Karpas-422 (cell line): ENCODE data around the gene MAVS. TPM values are rescaled to one million over a fixed set of nuclear protein-coding genes. Genes with fewer than 3 reads are reported as not detected.
"Not testable (repeated sequence)": the region's sequence is repeated elsewhere in the genome, so short reads cannot be mapped to it uniquely, and the experiment has no call there.

Experiments
- DNase-seq: peaks from one replicate; pipeline ENCODE4 v3.0.0-alpha.2; 2015
- H2AFZ ChIP-seq: fragments of 200-600 bp; sonication (generic); 2 replicates; pipeline ENCODE4 v1.6.1; 2014; ENCODE audit warnings: antibody characterized with exemption, low read length, mixed read lengths
- H3K27ac ChIP-seq: fragments of 200-600 bp; sonication (generic); 2 replicates; pipeline ENCODE4 v1.5.1; 2014; ENCODE audit warnings: mild to moderate bottlenecking, low read length, moderate library complexity
- H3K27me3 ChIP-seq: fragments of 200-600 bp; sonication (generic); 2 replicates; pipeline ENCODE4 v1.6.1; 2014; ENCODE audit warnings: low read length, mixed read lengths
- H3K36me3 ChIP-seq: fragments of 200-600 bp; sonication (generic); 2 replicates; pipeline ENCODE4 v1.6.1; 2014; ENCODE audit warnings: low read length, mixed read lengths; ENCODE audit not compliant: insufficient read depth
- H3K4me1 ChIP-seq: fragments of 200-600 bp; sonication (generic); 2 replicates; pipeline ENCODE4 v1.6.1; 2014; ENCODE audit warnings: mild to moderate bottlenecking, low read length, mixed read lengths
- H3K4me2 ChIP-seq: fragments of 200-600 bp; sonication (generic); 2 replicates; pipeline ENCODE4 v1.6.1; 2014; ENCODE audit warnings: low read length, low read depth, mild to moderate bottlenecking; ENCODE audit not compliant: poor library complexity, severe bottlenecking
- H3K4me3 ChIP-seq: fragments of 200-600 bp; sonication (generic); 2 replicates; pipeline ENCODE4 v1.5.1; 2014; ENCODE audit warnings: mild to moderate bottlenecking, antibody characterized with exemption, low read length, mixed read lengths
- H3K79me2 ChIP-seq: fragments of 200-600 bp; sonication (generic); 2 replicates; pipeline ENCODE4 v1.6.1; 2014; ENCODE audit warnings: mild to moderate bottlenecking, low read length, mixed read lengths
- H3K9ac ChIP-seq: fragments of 200-600 bp; sonication (generic); 2 replicates; pipeline ENCODE4 v1.6.0; 2014; ENCODE audit warnings: low read length
- H3K9me2 ChIP-seq: fragments of 200-600 bp; sonication (generic), shearing (Covaris generic); replicated peaks from 2 replicates; pipeline ENCODE4 v1.6.0; 2014; ENCODE audit warnings: mild to moderate bottlenecking, low read length, moderate library complexity; ENCODE audit not compliant: insufficient read depth
- H3K9me3 ChIP-seq: fragments of 300-700, 200-600 bp; sonication (generic); 2 replicates; pipeline ENCODE4 v1.6.1; 2014; ENCODE audit warnings: low read length, mixed read lengths
- H4K20me1 ChIP-seq: fragments of 200-600 bp; sonication (generic); 2 replicates; pipeline ENCODE4 v1.6.1; 2014; ENCODE audit warnings: mild to moderate bottlenecking, antibody characterized with exemption, low read length, low read depth; ENCODE audit not compliant: insufficient read depth
- total RNA-seq: library from RNA; depleted of rRNA; stranded (reverse); fragments of >200 nt; shearing (Covaris generic); gene quantifications from 2 replicates; pipeline ENCODE4 v1.2.3, GENCODE V29; 2014; ENCODE audit warnings: low replicate concordance

The MAVS gene
- total RNA-seq, 1 experiment from 2014 or later, result 18.4 TPM

DNA sequence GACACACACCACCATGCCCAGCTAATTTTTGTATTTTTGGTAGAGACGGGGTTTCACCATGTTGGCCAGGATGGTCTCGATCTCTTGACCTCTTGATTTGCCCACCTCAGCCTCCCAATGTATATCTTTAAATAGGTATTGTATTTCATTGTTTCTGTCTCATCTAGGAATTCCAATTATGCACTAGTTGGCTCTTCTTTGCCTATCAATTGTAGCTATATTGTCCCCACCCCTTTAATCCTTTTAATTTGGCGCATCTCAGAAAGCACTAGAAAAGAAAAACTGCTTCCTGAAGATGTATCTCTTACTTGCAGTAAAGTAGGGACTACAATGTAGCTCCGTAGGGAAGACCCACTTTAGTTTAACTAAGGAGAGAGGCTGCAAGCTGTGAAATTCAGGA is 10.5 kb upstream of the MAVS start:
- Histone ChIP-seq H4K20me1 (no peaks in the 10 kb centered on the region), H3K9me2 (no peaks in the 10 kb centered on the region), H3K4me3 (no peak overlapping the region), H3K9me3 (no peaks in the 10 kb centered on the region), H3K79me2 (no peaks in the 10 kb centered on the region), H3K27ac (no peak overlapping the region), H3K27me3 (no peaks in the 10 kb centered on the region), H3K9ac (no peak overlapping the region), H2AFZ (no peak overlapping the region), H3K4me1 (no peaks in the 10 kb centered on the region), H3K4me2 (no peak overlapping the region), H3K36me3 (no peaks in the 10 kb centered on the region)
- DNase-seq, result no peak

DNA sequence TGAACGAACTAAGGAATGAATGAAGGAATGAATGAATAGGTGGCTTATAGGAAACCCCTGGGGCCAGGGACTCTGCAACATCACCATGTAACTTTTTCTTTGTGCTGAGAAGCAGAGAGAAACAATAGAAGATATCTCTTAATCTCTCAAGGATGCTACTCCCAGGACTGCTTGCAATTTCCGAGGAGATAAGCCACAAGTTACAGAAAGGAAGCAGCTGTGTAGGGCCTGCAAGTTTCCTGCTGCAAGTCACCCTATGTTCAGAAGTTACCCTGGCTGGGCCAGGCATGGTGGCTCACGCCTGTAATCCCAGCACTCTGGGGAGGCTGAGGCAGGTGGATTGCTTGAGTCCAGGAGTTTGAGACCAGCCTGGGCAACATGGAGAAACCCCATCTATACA is 7.3 kb upstream of the MAVS start:
- no peak overlapping the region for H3K9ac ChIP-seq

DNA sequence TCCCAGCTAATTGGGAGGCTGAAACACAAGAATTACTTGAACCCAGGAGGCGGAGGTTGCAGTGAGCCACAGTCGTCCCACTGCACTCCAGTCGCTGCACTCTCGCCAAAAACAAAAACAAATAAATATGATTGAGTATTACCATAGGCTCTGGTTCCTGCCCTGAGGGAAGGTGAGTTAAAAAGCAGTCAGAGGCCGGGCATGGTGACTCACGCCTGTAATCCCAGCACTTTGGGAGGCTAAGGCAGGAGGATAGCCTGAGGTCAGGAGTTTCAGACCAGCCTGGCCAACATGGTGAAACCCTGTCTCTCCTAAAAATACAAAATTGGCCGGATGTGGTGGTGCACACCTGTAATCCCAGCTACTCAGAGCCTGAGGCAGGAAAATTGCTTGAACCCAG is 6.4 kb upstream of the MAVS start:
- not testable (repeated sequence) for H4K20me1 ChIP-seq, H3K27ac ChIP-seq, DNase-seq, H3K4me3 ChIP-seq, H2AFZ ChIP-seq, H3K4me2 ChIP-seq, H3K9me3 ChIP-seq, H3K79me2 ChIP-seq, H3K36me3 ChIP-seq, H3K9ac ChIP-seq, H3K4me1 ChIP-seq, H3K27me3 ChIP-seq, H3K9me2 ChIP-seq

More for the DNA sequence above, 7.3 kb upstream of the MAVS start:
- H3K9me2 ChIP-seq, result no peaks in the 10 kb centered on the region
- H4K20me1 ChIP-seq, result no peaks in the 10 kb centered on the region
- no peak overlapping the region for H3K4me3 ChIP-seq
- H2AFZ ChIP-seq, result no peak overlapping the region
- no peak for DNase-seq
- no peak overlapping the region for H3K27ac ChIP-seq
- H3K27me3 ChIP-seq, result no peaks in the 10 kb centered on the region
- H3K79me2 ChIP-seq, result no peaks in the 10 kb centered on the region
- no peak overlapping the region for H3K4me2 ChIP-seq
- H3K9me3 ChIP-seq, result no peaks in the 10 kb centered on the region
- no peaks in the 10 kb centered on the region for H3K4me1 ChIP-seq
- no peaks in the 10 kb centered on the region for H3K36me3 ChIP-seq

DNA sequence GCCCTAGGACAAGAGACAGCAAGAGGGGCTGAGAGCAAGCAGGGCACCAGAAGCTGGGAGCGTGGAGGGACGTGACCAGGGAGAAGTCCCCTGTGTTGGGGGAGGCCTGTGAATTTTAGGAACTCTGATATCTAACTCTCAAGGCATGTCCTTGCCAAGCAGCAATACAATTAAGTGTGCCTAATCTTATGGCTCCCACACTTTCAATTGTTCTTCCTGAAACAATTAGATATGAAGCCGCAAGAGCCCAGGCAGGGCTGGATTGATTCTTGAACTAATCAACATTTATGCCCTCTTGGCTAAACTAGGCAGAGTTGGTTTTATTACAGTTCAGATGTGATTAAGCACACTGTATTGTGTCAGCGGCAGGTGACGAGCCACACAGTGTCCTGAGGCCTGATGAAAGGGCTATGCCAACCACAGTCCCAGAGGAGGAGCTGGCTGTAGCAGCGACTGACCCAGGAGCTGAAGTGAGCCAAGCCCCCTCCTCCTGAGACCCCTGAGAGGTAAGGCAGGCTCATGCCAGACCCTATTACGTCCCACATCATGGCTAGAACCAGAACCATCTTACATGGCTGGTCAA is 4.2 kb upstream of the MAVS start:
- no peak overlapping the region for H3K4me3 ChIP-seq
- H3K9me3 ChIP-seq, result no peaks in the 10 kb centered on the region
- no peak for DNase-seq

DNA sequence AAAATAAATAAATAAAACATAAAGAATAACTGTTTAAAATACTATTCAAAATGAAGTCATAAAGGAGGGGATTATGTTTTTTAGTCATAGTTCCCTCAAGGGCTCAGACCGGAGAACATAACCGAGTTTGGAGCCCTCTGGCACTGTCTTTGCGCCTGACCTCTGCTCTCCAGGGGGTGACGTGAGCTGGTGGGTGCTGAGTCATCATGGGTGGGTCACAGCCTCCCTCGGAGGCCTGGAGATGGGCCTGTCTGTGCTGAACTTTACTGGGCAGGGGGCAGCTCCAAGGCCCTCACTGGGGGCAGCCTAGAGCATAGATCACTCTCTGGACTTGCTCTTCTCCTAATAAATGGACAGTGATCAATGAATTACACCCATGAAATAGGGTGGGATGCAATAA is 3.1 kb upstream of the MAVS start:
- Histone ChIP-seq H2AFZ (no peak overlapping the region), H3K4me1 (peaks cover 12% of the 10 kb centered on the region), H4K20me1 (no peaks in the 10 kb centered on the region), H3K4me3 (no peak overlapping the region), H3K36me3 (no peaks in the 10 kb centered on the region), H3K27ac (no peak overlapping the region), H3K9ac (no peak overlapping the region), H3K9me3 (no peaks in the 10 kb centered on the region), H3K9me2 (no peaks in the 10 kb centered on the region), H3K79me2 (peaks cover 24% of the 10 kb centered on the region), H3K27me3 (no peaks in the 10 kb centered on the region), H3K4me2 (no peak overlapping the region)
- no peak for DNase-seq

More for the DNA sequence above, 4.2 kb upstream of the MAVS start:
- no peak overlapping the region for H3K27ac ChIP-seq
- H3K4me2 ChIP-seq, result no peak overlapping the region
- peaks cover 7% of the 10 kb centered on the region for H3K4me1 ChIP-seq
- no peaks in the 10 kb centered on the region for H4K20me1 ChIP-seq
- H3K27me3 ChIP-seq, result no peaks in the 10 kb centered on the region
- H3K79me2 ChIP-seq, result peaks cover 13% of the 10 kb centered on the region
- no peaks in the 10 kb centered on the region for H3K9me2 ChIP-seq
- no peak overlapping the region for H3K9ac ChIP-seq
- H3K36me3 ChIP-seq, result no peaks in the 10 kb centered on the region
- no peak overlapping the region for H2AFZ ChIP-seq

DNA sequence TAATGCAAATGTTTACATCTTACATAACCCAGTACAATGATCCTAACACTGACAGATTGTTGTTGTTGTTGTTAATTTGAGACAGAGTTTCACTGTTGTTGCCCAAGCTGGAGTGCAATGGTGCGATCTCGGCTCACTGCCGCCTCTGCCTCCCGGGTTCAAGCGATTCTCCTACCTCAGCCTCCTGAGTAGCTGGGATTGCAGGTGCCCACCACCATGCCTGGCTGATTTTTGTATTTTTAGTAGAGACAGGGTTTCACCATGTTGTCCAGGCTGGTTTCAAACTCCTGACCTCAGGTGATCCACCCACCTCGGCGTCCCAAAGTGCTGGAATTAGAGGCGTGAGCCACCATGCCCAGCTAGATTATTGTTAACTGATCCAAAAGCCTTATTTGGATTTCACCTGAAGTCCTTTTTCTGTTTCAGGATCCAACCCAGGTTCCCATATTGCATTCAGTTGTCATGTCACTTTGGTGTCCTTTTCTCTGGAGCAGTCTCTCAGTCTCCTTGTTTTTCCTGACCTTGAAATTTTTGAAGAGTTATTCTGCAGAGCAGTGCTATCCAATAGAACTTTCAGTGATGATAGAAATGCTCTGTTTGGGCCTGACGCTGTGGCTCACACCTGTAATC is 2.5 kb upstream of the MAVS start:
- H3K9ac ChIP-seq, H3K4me2 ChIP-seq, H3K36me3 ChIP-seq, H2AFZ ChIP-seq, DNase-seq, H4K20me1 ChIP-seq, H3K9me3 ChIP-seq, H3K27me3 ChIP-seq, H3K27ac ChIP-seq, H3K4me3 ChIP-seq, H3K9me2 ChIP-seq: not testable (repeated sequence)
- H3K79me2 ChIP-seq, result peaks cover 30% of the 10 kb centered on the region
- H3K4me1 ChIP-seq, result peaks cover 12% of the 10 kb centered on the region

DNA sequence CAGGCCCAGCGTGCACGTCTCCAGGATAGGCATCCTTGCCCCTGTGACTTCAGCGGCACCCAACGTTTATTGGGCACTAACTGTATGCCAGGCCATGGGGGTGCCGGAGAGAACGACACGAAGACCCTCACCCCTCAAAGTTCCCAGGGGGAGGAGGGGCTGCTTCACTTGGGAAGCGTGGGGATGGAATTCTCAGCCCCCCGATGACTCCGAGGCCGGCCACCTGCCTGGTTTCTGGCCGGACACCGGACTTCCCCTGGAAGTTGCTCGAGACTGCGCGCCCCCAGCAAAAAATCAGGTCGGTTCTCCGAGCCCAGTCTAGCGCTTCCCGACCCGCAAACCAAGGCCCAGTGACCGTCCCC is 275 bp upstream of the MAVS start:
- peaks cover 12% of the 10 kb centered on the region for H3K4me1 ChIP-seq
- H3K36me3 ChIP-seq, result no peaks in the 10 kb centered on the region
- peak overlapping the region; percentile 95 for H3K4me2 ChIP-seq
- no peaks in the 10 kb centered on the region for H3K9me2 ChIP-seq
- H3K79me2 ChIP-seq, result peaks cover 37% of the 10 kb centered on the region
- H3K4me3 ChIP-seq, result peak overlapping the region; percentile 86
- no peaks in the 10 kb centered on the region for H3K27me3 ChIP-seq
- no peaks in the 10 kb centered on the region for H3K9me3 ChIP-seq
- no peak for DNase-seq
- H2AFZ ChIP-seq, result peak overlapping the region; percentile 78; the same call in 1 of the 2 replicates
- H4K20me1 ChIP-seq, result no peaks in the 10 kb centered on the region
- peak overlapping the region; percentile 96 for H3K9ac ChIP-seq
- H3K27ac ChIP-seq, result peak overlapping the region; percentile 57

DNA sequence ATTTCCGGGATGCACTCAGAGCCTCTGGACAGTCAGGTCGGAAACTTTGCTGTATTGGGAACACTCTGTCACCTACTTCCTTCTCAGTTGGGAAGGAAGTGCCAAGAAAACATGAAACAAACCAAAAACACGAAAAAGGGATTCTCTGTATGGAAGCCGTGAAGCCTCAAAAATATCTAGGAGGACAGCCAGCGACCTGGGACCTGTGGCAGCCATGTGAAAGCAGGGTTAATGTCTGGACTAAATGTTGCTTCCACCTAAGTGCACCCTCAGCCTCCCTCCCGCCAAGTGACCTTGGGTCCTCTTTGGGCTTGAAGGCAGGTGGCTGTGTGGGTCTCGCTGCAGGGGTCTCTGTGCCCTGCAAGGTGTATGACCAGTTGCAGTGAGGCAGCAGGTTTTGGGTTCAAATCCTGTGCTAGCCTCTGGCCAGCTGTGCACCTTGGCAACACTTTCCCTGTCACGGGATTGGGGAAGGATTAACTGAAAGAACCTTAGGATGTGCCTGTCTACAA is 851 bp downstream of the MAVS start:
- H3K9me3 ChIP-seq, result no peaks in the 10 kb centered on the region
- no peaks in the 10 kb centered on the region for H4K20me1 ChIP-seq
- H3K4me1 ChIP-seq, result peaks cover 12% of the 10 kb centered on the region
- peak overlapping the region; percentile 95 for H3K4me2 ChIP-seq
- H3K36me3 ChIP-seq, result no peaks in the 10 kb centered on the region
- H3K27ac ChIP-seq, result peak overlapping the region; percentile 65; the same call in 1 of the 2 replicates
- peak overlapping the region; percentile 96 for H3K9ac ChIP-seq
- no peaks in the 10 kb centered on the region for H3K27me3 ChIP-seq
- H3K4me3 ChIP-seq, result peak overlapping the region; percentile 86
- no peaks in the 10 kb centered on the region for H3K9me2 ChIP-seq
- peak; percentile 53 for DNase-seq
- H3K79me2 ChIP-seq, result peaks cover 37% of the 10 kb centered on the region
- H2AFZ ChIP-seq, result no peak overlapping the region
